ENCODE measurements around the gene SHC2. TPM values are rescaled to one million over a fixed set of nuclear protein-coding genes. Genes with fewer than 3 reads are reported as not detected.
A peak's percentile ranks its signal among the peaks of the same experiment; 100 is the strongest.

Gene SHC2
- total and polyA plus RNA-seq, 9 of the 15 experiments (the other 6 are each of a cell fraction or from before 2014, with no cell fraction given), result 0.14 to 0.36 (median 0.17) TPM; not detected in 5

- no peak for TF ChIP-seq ZBTB43 (CRISPR knock-in tag; IDR thresholded peaks at IDR 0.05)
- no peak for TF ChIP-seq E2F4 (CRISPR knock-in tag; IDR thresholded peaks at IDR 0.05; ENCODE audit: low read depth)
- TF ChIP-seq TOE1 (IDR thresholded peaks at IDR 0.05; ENCODE audit: borderline replicate concordance), result no peak
- TF ChIP-seq TOE1 (CRISPR knock-in tag; IDR thresholded peaks at IDR 0.05; ENCODE audit: borderline replicate concordance, low read depth), result no peak
- peak in 1 of 2 experiments; percentile 64; a peak in 2 of 4 replicates for TF ChIP-seq MAZ (CRISPR knock-in tag; conservative IDR thresholded peaks at IDR 0.05 in 1 of 2, IDR thresholded peaks at IDR 0.05 in 1 of 2)
- no peak for TF ChIP-seq ARID2 (IDR thresholded peaks at IDR 0.05)
- TF ChIP-seq SUPT5H (IDR thresholded peaks at IDR 0.05), result peak; percentile 57
- no peak for TF ChIP-seq ZNF778 (CRISPR knock-in tag; IDR thresholded peaks at IDR 0.05)
- TF ChIP-seq MAFK (IDR thresholded peaks at IDR 0.05; ENCODE audit: low read length), result no peak
- TF ChIP-seq ZHX1 (conservative IDR thresholded peaks at IDR 0.05; ENCODE audit: low read length), result no peak
- no peak for TF ChIP-seq JUNB (CRISPR knock-in tag; conservative IDR thresholded peaks at IDR 0.05)
- TF ChIP-seq RFX1 (IDR thresholded peaks at IDR 0.05), result no peak
- TF ChIP-seq KLF6 (CRISPR knock-in tag; IDR thresholded peaks at IDR 0.05; ENCODE audit: borderline replicate concordance), result no peak
- TF ChIP-seq TEAD1 (CRISPR knock-in tag; IDR thresholded peaks at IDR 0.05), result no peak
- no peak for TF ChIP-seq GATAD2A (IDR thresholded peaks at IDR 0.05)
- TF ChIP-seq SMARCA5 (IDR thresholded peaks at IDR 0.05), result no peak
- peak; percentile 82 for TF ChIP-seq ZFX (CRISPR knock-in tag; IDR thresholded peaks at IDR 0.05)
- TF ChIP-seq NR2C2 (CRISPR knock-in tag; IDR thresholded peaks at IDR 0.05), result no peak
- peak; percentile 32; the same call in 1 of the 2 replicates for TF ChIP-seq NR2C2 (tag; IDR thresholded peaks at IDR 0.05)
- peak; percentile 59; the same call in 1 of the 2 replicates for TF ChIP-seq POLR2A (conservative IDR thresholded peaks at IDR 0.05)
- TF ChIP-seq THRB (CRISPR knock-in tag; conservative IDR thresholded peaks at IDR 0.05), result no peak
- no peak for TF ChIP-seq TCF15 (CRISPR knock-in tag; IDR thresholded peaks at IDR 0.05)
- no peak for TF ChIP-seq SLC30A9 (CRISPR knock-in tag; IDR thresholded peaks at IDR 0.05)
- no peak for TF ChIP-seq RB1 (IDR thresholded peaks at IDR 0.05; ENCODE audit: low read depth)
- TF ChIP-seq NFATC3 (IDR thresholded peaks at IDR 0.05), result no peak
These were observed 30.4 kb upstream of the SHC2 start (continued) for GRCh38 chr19:491146-491741.

Data from K562 (cell line).